Naive thymus-derived CD4-positive, alpha-beta T cell (primary cell): Measurements from ENCODE around the gene CDH12. TPM values are rescaled to one million over a fixed set of nuclear protein-coding genes. Genes with fewer than 3 reads are reported as not detected.

ENCODE experiments used
- ATAC-seq: fragments of 150-1000 bp; cut with Tn5 transposase; 2 replicates; pipeline ENCODE4 v1.10.0; 2021; ENCODE audit warnings: mild to moderate bottlenecking, moderate library complexity
- CTCF ChIA-PET: fragments of 350-600 bp; sonication (Branson Sonifier 250); formaldehyde crosslinking; loops from one replicate; lab custom pipeline; 2021; ENCODE audit warnings: antibody characterized with exemption; lab: Charles Lee
- POLR2A ChIA-PET: fragments of 350-600 bp; sonication (Branson Sonifier 250); formaldehyde crosslinking; loops from one replicate; lab custom pipeline; 2021; ENCODE audit warnings: antibody characterized with exemption, inconsistent platforms; lab: Charles Lee
- DNase-seq, 9 donors: peaks; one replicate each; pipeline versions ENCODE4 v3.0.0 to v3.0.0-alpha.2; 2020 to 2022; ENCODE audit warnings: mixed read lengths in 1 of 9
- H3K27ac ChIP-seq: one replicate; pipeline ENCODE4 v1.7.0; 2013; ENCODE audit warnings: mild to moderate bottlenecking, low read depth, low read length, moderate library complexity
- H3K27me3 ChIP-seq, 2 donors: one replicate each; pipeline ENCODE4 v1.7.0; 2013; ENCODE audit warnings: low read length in 2 of 2, mild to moderate bottlenecking in 2 of 2, moderate library complexity in 2 of 2; ENCODE audit not compliant: control insufficient read depth in 2 of 2, insufficient read depth in 2 of 2
- H3K36me3 ChIP-seq, 3 experiments: 1 replicate in 2 of 3; 2 replicates in 1 of 3; pipeline ENCODE4 v1.7.0; 2013; ENCODE audit warnings: low read length in 3 of 3, mild to moderate bottlenecking in 3 of 3, moderate library complexity in 1 of 3; ENCODE audit not compliant: insufficient read depth in 3 of 3, control insufficient read depth in 2 of 3
- H3K4me1 ChIP-seq, 2 donors: one replicate each; pipeline ENCODE4 v1.7.0; 2013; ENCODE audit warnings: low read length in 2 of 2, mild to moderate bottlenecking in 2 of 2, moderate library complexity in 1 of 2; ENCODE audit not compliant: control insufficient read depth in 2 of 2, insufficient read depth in 2 of 2
- H3K4me3 ChIP-seq: 2 replicates; pipeline ENCODE4 v1.7.0; 2013; ENCODE audit warnings: mild to moderate bottlenecking, low read length
- H3K9me3 ChIP-seq, 3 experiments: 1 replicate in 2 of 3; 2 replicates in 1 of 3; pipeline ENCODE4 v1.7.0; 2013; ENCODE audit warnings: low read length in 3 of 3; ENCODE audit not compliant: control insufficient read depth in 2 of 3
- H3K27ac Mint-ChIP-seq, 9 donors: one replicate each; pipeline ENCODE4 v1.8.0; 2020 to 2022; ENCODE audit warnings: mixed read lengths in 9 of 9, mild to moderate bottlenecking in 8 of 9, moderate library complexity in 5 of 9, inconsistent platforms in 2 of 9
- H3K27me3 Mint-ChIP-seq, 5 donors: one replicate each; pipeline ENCODE4 v1.8.0; 2021 to 2022; ENCODE audit warnings: mixed read lengths in 5 of 5, mild to moderate bottlenecking in 1 of 5
- H3K36me3 Mint-ChIP-seq, 5 donors: one replicate each; pipeline ENCODE4 v1.8.0; 2020 to 2022; ENCODE audit warnings: mixed read lengths in 5 of 5, mild to moderate bottlenecking in 3 of 5, inconsistent platforms in 1 of 5
- H3K4me1 Mint-ChIP-seq, 7 donors: one replicate each; pipeline ENCODE4 v1.8.0; 2020 to 2022; ENCODE audit warnings: mixed read lengths in 7 of 7, mild to moderate bottlenecking in 3 of 7, inconsistent platforms in 1 of 7
- H3K4me3 Mint-ChIP-seq, 10 donors: one replicate each; pipeline ENCODE4 v1.8.0; 2020 to 2022; ENCODE audit warnings: mild to moderate bottlenecking in 10 of 10, mixed read lengths in 10 of 10, moderate library complexity in 6 of 10, inconsistent platforms in 2 of 10
- H3K9me3 Mint-ChIP-seq, 11 donors: one replicate each; pipeline ENCODE4 v1.8.0; 2020 to 2022; ENCODE audit warnings: mixed read lengths in 11 of 11, mild to moderate bottlenecking in 4 of 11, inconsistent platforms in 1 of 11, moderate library complexity in 1 of 11
- intact Hi-C, 2 donors: fragments of 100-400 bp; cut with micrococcal nuclease; formaldehyde crosslinking; loops; one replicate each; pipeline ENCODE4 v1.15.1; 2023
- polyA plus RNA-seq, 2 donors: library from polyadenylated mRNA; unstranded; fragments of 300-500 nt; fragmentation: Illumina TruSeq; gene quantifications; one replicate each; pipeline ENCODE4 v1.2.3, GENCODE V29; 2021
- total RNA-seq, 6 experiments: library from RNA in 5 of 6; stranded (reverse) in 5 of 6; gene quantifications; 1 replicate in 5 of 6; 2 replicates in 1 of 6; pipeline ENCODE4 v1.2.3 and lab custom pipeline; 2021 to 2026

CDH12 gene
- total and polyA plus RNA-seq, 7 experiments from 2014 or later, result not detected

- DNase-seq, result no peak
- no peak for ATAC-seq
These were observed 338.9 kb downstream of the CDH12 start for GRCh38 chr5:22514231-22514630.

DNA sequence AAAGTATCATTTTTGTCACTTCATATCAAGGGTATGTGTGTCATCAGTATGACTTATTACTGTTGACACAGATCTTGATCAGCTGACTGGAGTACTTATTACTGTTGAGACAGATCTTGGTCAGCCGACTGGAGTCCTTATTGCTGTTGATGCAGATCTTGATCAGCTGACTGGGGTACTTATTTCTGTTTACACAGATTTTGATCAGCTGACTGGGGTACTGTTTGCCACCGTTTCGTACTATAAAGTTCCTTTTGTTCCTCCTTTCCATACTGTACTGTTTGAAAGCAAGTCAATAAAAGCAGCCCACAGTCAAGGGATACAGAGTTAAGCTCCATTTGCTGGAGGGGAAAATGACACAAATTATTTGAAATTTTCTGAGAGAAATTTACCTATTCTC is 347.3 kb downstream of the CDH12 start:
- Histone ChIP-seq H3K9me3 (peaks cover 0 to 3% (median 0%) of the 10 kb centered on the region in 3 experiments), H3K4me1 (no peaks in the 10 kb centered on the region), H3K36me3 (no peaks in the 10 kb centered on the region), H3K4me3 (no peak overlapping the region), H3K27me3 (no peaks in the 10 kb centered on the region), H3K27ac (no peak overlapping the region)
- Mint-ChIP-seq H3K27ac (no peak overlapping the region), H3K4me1 (no peaks in the 10 kb centered on the region), H3K4me3 (no peak overlapping the region), H3K9me3 (peaks cover 1 to 21% (median 11%) of the 10 kb centered on the region in 11 donors), H3K36me3 (no peaks in the 10 kb centered on the region), H3K27me3 (no peaks in the 10 kb centered on the region)
- intact Hi-C loops, result no loop called here
- no peak for DNase-seq
- no peak for ATAC-seq
- ChIA-PET CTCF (no interaction called here), POLR2A (no interaction called here)

More at GRCh38 chr5:22514231-22514630, 338.9 kb downstream of the CDH12 start:
- Mint-ChIP-seq H3K9me3 (peaks cover 0 to 12% (median 4%) of the 10 kb centered on the region in 11 donors), H3K4me3 (no peak overlapping the region), H3K4me1 (no peaks in the 10 kb centered on the region), H3K36me3 (no peaks in the 10 kb centered on the region), H3K27ac (no peak overlapping the region), H3K27me3 (no peaks in the 10 kb centered on the region)
- intact Hi-C loops, result no loop called here
- Histone ChIP-seq H3K36me3 (no peaks in the 10 kb centered on the region), H3K27me3 (no peaks in the 10 kb centered on the region), H3K9me3 (no peaks in the 10 kb centered on the region), H3K4me1 (no peaks in the 10 kb centered on the region), H3K27ac (no peak overlapping the region), H3K4me3 (no peak overlapping the region)
- ChIA-PET POLR2A (no interaction called here), CTCF (no interaction called here)

DNA sequence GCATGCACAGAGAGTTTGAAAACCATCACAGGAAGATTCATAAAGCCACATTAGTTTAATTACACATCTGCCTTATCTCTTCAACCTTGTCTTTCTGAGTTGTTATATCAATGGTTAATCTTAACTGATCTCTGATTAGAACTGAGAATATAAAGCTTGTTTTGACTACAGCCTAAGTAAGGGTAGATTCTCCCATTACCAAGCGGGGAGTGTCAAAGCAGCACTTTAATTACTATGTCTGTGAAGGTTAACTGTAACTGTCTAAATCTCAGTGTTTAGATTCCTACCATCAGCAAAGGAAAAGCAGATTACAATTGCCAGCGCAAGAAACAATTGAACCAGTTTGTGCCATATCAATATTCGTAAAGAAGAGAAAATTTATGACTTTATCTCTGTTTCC is 348.7 kb downstream of the CDH12 start:
- CTCF ChIA-PET, result no interaction called here
- DNase-seq (no peak), ATAC-seq (no peak)
- no peak overlapping the region for H3K27ac ChIP-seq
- Mint-ChIP-seq H3K27me3 (no peaks in the 10 kb centered on the region), H3K36me3 (no peaks in the 10 kb centered on the region), H3K4me3 (no peak overlapping the region), H3K27ac (no peak overlapping the region), H3K9me3 (peaks cover 0 to 23% (median 11%) of the 10 kb centered on the region in 11 donors), H3K4me1 (no peaks in the 10 kb centered on the region)
- peaks cover 0 to 3% (median 0%) of the 10 kb centered on the region in 3 experiments for H3K9me3 ChIP-seq
- no peaks in the 10 kb centered on the region for H3K27me3 ChIP-seq
- no peaks in the 10 kb centered on the region for H3K4me1 ChIP-seq
- intact Hi-C loops, result loop anchor here in 1 of 2 donors (5.0 kb wide), 1 partner anchor 297 kb away; no protein-coding TSS in a partner anchor
- H3K36me3 ChIP-seq, result no peaks in the 10 kb centered on the region
- POLR2A ChIA-PET, result no interaction called here
- no peak overlapping the region for H3K4me3 ChIP-seq

DNA sequence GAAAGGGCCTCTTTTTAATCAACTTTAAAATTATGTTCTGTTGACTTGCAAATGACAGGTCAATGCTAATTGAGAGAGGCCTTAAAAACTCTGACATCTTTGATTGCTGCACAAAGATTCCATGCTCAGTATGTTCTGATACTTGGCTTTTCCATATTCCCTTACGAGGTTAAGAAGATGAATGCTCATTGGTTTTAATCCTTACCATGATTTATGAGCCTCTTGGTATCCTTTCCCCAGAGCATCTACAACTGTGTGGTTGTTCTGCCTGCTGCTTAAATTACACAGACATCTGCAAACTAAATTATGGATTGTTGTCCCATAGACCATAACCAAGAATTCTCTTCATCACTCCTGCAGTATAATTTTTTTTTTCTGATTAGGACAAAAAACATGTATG is 352.6 kb downstream of the CDH12 start:
- ATAC-seq (no peak), DNase-seq (no peak)
- H3K36me3 ChIP-seq, result no peaks in the 10 kb centered on the region
- ChIA-PET CTCF (no interaction called here), POLR2A (no interaction called here)
- peaks cover 1 to 24% (median 8%) of the 10 kb centered on the region in 11 donors for H3K9me3 Mint-ChIP-seq
- H3K27ac ChIP-seq, result no peak overlapping the region
- H3K27me3 ChIP-seq, result no peaks in the 10 kb centered on the region
- no peaks in the 10 kb centered on the region for H3K4me1 ChIP-seq
- peaks cover 0 to 1% (median 0%) of the 10 kb centered on the region in 7 donors for H3K4me1 Mint-ChIP-seq
- H3K27ac Mint-ChIP-seq, result no peak overlapping the region
- H3K9me3 ChIP-seq, result no peaks in the 10 kb centered on the region
- H3K27me3 Mint-ChIP-seq, result no peaks in the 10 kb centered on the region
- H3K4me3 Mint-ChIP-seq, result no peak overlapping the region
- no peaks in the 10 kb centered on the region for H3K36me3 Mint-ChIP-seq
- intact Hi-C loops, result loop anchor here in 1 of 2 donors (5.0 kb wide), 1 partner anchor 293 kb away; no protein-coding TSS in a partner anchor
- no peak overlapping the region for H3K4me3 ChIP-seq

GRCh38 chr5:22496666-22497065 is 356.5 kb downstream of the CDH12 start:
- no peaks in the 10 kb centered on the region for H3K9me3 ChIP-seq
- Mint-ChIP-seq H3K9me3 (peaks cover 1 to 29% (median 12%) of the 10 kb centered on the region in 11 donors), H3K4me3 (no peak overlapping the region), H3K27me3 (no peaks in the 10 kb centered on the region), H3K4me1 (peaks cover 0 to 1% (median 0%) of the 10 kb centered on the region in 7 donors), H3K36me3 (no peaks in the 10 kb centered on the region), H3K27ac (no peak overlapping the region)
- intact Hi-C loops, result no loop called here
- no peak overlapping the region for H3K27ac ChIP-seq
- no peaks in the 10 kb centered on the region for H3K4me1 ChIP-seq
- no peaks in the 10 kb centered on the region for H3K36me3 ChIP-seq
- ChIA-PET CTCF (no interaction called here), POLR2A (no interaction called here)
- no peak overlapping the region for H3K4me3 ChIP-seq
- no peak for DNase-seq
- ATAC-seq, result no peak
- H3K27me3 ChIP-seq, result no peaks in the 10 kb centered on the region

GRCh38 chr5:22495016-22495720 is 358.0 kb downstream of the CDH12 start:
- no peaks in the 10 kb centered on the region for H3K27me3 ChIP-seq
- H3K4me1 ChIP-seq, result no peaks in the 10 kb centered on the region
- no peaks in the 10 kb centered on the region for H3K36me3 ChIP-seq
- H3K36me3 Mint-ChIP-seq, result no peaks in the 10 kb centered on the region
- H3K27ac Mint-ChIP-seq, result no peak overlapping the region
- ATAC-seq (no peak), DNase-seq (no peak)
- intact Hi-C loops, result no loop called here
- H3K4me3 ChIP-seq, result no peak overlapping the region
- POLR2A ChIA-PET, result no interaction called here
- H3K9me3 Mint-ChIP-seq, result peaks cover 5 to 27% (median 14%) of the 10 kb centered on the region in 11 donors
- no peak overlapping the region for H3K4me3 Mint-ChIP-seq
- H3K27me3 Mint-ChIP-seq, result no peaks in the 10 kb centered on the region
- peaks cover 0 to 1% (median 0%) of the 10 kb centered on the region in 7 donors for H3K4me1 Mint-ChIP-seq
- H3K27ac ChIP-seq, result no peak overlapping the region
- no peaks in the 10 kb centered on the region for H3K9me3 ChIP-seq
- CTCF ChIA-PET, result no interaction called here

GRCh38 chr5:22488427-22488826 is 364.7 kb downstream of the CDH12 start:
- ChIA-PET CTCF (no interaction called here), POLR2A (no interaction called here)
- Histone ChIP-seq H3K4me3 (no peak overlapping the region), H3K4me1 (no peaks in the 10 kb centered on the region), H3K36me3 (no peaks in the 10 kb centered on the region), H3K9me3 (no peaks in the 10 kb centered on the region), H3K27ac (no peak overlapping the region), H3K27me3 (no peaks in the 10 kb centered on the region)
- no peak overlapping the region for H3K27ac Mint-ChIP-seq
- H3K27me3 Mint-ChIP-seq, result no peaks in the 10 kb centered on the region
- peaks cover 1 to 30% (median 10%) of the 10 kb centered on the region in 11 donors for H3K9me3 Mint-ChIP-seq
- intact Hi-C loops, result no loop called here
- H3K4me3 Mint-ChIP-seq, result no peak overlapping the region
- H3K36me3 Mint-ChIP-seq, result peaks cover 0 to 4% (median 0%) of the 10 kb centered on the region in 5 donors
- DNase-seq (no peak), ATAC-seq (no peak)
- H3K4me1 Mint-ChIP-seq, result no peaks in the 10 kb centered on the region
